ENCODE measurements around the gene CAMK2G.

Gene CAMK2G

DNA sequence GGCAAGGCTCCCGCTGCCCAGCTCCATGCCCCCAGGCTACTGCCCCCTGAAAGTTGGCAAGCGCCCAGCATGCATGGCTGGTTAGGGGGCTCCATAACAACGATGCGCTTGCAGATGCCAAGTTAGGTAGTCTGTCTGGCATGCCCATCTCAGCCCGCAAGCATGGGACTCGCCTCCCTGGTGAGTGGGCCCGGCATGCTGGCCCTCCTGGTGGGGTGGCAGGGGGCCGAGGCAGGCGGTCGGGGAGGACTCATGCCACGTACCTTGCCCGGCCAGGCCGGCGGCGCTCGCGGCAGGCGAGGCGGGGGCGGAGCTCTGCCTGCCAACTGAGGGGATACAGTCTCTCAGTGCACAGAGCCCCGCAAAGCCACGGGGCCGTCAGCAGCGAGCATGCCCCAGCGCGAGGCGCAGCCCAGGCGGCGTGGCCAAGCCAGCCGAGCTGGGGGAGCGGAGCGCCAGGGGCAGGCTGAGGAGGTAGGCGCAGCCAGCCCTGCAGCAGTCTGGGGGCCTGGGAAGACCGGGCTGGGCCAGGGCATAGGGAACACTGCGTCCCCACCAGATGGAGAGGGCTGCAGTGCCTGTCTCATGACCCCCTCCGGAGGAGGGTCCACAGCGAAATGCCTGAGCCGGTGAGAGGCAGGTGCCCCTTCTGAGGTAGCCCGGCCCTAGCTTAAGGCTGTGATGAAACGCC lies 34.9 kb downstream of the CAMK2G start:
- Histone ChIP-seq H3F3A (ENCODE audit: insufficient read depth) (no peaks in the 10 kb centered on the region), H3K36me3 (ENCODE audit: low read length) (no peaks in the 10 kb centered on the region), H3K4me2 (ENCODE audit: low read depth, low read length, poor library complexity, severe bottlenecking) (no peak overlapping the region), H3K4me3 (ENCODE audit: insufficient read depth, low read length, poor library complexity, severe bottlenecking) (no peak overlapping the region), H3K27me3 (ENCODE audit: low read length) (no peaks in the 10 kb centered on the region), H3K9me3 (ENCODE audit: insufficient read depth, low read length) (no peaks in the 10 kb centered on the region), H2AFZ (ENCODE audit: low read depth, low read length, severe bottlenecking) (no peak overlapping the region), H3K9ac (ENCODE audit: low read length) (no peak overlapping the region), H3K27ac (ENCODE audit: low read depth, low read length) (no peak overlapping the region), H4K20me1 (ENCODE audit: low read depth, low read length) (no peaks in the 10 kb centered on the region), H3K79me2 (ENCODE audit: insufficient read depth, low read length) (no peaks in the 10 kb centered on the region), H3K9me2 (replicated peaks; ENCODE audit: insufficient read depth, low read length) (no peaks in the 10 kb centered on the region)
- TF ChIP-seq, protein P1, sequence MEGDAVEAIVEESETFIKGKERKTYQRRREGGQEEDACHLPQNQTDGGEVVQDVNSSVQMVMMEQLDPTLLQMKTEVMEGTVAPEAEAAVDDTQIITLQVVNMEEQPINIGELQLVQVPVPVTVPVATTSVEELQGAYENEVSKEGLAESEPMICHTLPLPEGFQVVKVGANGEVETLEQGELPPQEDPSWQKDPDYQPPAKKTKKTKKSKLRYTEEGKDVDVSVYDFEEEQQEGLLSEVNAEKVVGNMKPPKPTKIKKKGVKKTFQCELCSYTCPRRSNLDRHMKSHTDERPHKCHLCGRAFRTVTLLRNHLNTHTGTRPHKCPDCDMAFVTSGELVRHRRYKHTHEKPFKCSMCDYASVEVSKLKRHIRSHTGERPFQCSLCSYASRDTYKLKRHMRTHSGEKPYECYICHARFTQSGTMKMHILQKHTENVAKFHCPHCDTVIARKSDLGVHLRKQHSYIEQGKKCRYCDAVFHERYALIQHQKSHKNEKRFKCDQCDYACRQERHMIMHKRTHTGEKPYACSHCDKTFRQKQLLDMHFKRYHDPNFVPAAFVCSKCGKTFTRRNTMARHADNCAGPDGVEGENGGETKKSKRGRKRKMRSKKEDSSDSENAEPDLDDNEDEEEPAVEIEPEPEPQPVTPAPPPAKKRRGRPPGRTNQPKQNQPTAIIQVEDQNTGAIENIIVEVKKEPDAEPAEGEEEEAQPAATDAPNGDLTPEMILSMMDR (IDR thresholded peaks at IDR 0.05; ENCODE audit: insufficient read depth, low read length, poor library complexity, severe bottlenecking), result no peak
- no peak for TF ChIP-seq EZH2phosphoT487 (conservative IDR thresholded peaks at IDR 0.05; ENCODE audit: low read length)

DNA sequence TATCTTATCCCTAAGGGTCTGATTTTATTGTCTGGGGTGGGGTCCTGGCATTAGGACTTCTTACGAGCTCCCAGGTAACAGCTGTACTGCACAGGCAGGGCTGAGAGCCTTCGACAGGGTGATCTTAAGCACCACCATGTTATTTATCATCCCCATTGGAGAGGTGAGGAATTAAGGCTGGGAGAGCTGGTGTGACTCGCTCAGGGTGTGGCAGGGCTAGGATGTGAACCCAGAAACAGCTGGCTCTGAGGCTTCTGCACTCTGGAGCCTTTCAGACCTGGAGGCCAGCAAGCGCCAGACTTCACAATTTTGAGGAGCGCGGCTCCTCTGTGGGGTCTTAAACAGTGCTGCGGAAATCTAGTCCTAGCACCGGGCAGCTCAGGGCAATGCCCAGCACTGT lies 35.5 kb downstream of the CAMK2G start:
- Histone ChIP-seq H3K9ac (ENCODE audit: low read length) (no peak overlapping the region), H2AFZ (ENCODE audit: low read depth, low read length, severe bottlenecking) (no peak overlapping the region), H3K27ac (ENCODE audit: low read depth, low read length) (no peak overlapping the region), H3K9me3 (ENCODE audit: insufficient read depth, low read length) (no peaks in the 10 kb centered on the region), H3K4me2 (ENCODE audit: low read depth, low read length, poor library complexity, severe bottlenecking) (no peak overlapping the region), H3K9me2 (replicated peaks; ENCODE audit: insufficient read depth, low read length) (no peaks in the 10 kb centered on the region), H3K27me3 (ENCODE audit: low read length) (no peaks in the 10 kb centered on the region), H3F3A (ENCODE audit: insufficient read depth) (no peaks in the 10 kb centered on the region), H3K36me3 (ENCODE audit: low read length) (no peaks in the 10 kb centered on the region), H3K79me2 (ENCODE audit: insufficient read depth, low read length) (no peaks in the 10 kb centered on the region), H3K4me3 (ENCODE audit: insufficient read depth, low read length, poor library complexity, severe bottlenecking) (no peak overlapping the region), H4K20me1 (ENCODE audit: low read depth, low read length) (no peaks in the 10 kb centered on the region)
- TF ChIP-seq EZH2phosphoT487 (conservative IDR thresholded peaks at IDR 0.05; ENCODE audit: low read length), result no peak
- TF ChIP-seq, protein P1 (IDR thresholded peaks at IDR 0.05; ENCODE audit: insufficient read depth, low read length, poor library complexity, severe bottlenecking), result no peak

DNA sequence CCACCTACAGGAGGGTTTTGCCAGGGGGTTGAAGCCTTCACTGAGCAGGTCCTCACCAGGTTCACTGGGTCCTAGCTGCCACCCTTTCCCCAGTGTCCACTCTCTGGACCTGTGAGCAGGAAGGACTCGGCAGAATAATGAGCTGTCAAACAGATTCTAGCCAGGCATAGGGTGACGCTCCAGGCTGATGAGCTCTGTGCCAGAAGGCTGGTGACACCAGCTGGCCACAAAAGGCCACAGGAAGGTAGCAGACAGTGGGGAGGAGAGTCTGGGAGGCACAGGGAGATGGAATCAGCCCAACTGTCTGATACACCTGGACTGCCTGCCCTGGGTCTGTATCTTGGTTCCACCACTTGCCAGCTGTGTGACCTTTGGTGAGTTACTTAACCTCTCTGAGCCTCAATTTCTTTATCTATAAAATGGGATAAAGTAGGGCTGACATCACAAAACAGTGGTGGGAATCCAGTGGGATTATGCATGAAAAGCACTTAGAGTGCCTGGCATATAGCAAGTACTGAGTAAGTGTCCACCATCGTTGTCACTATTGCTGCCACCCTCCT lies 36.3 kb downstream of the CAMK2G start:
- H4K20me1 ChIP-seq (ENCODE audit: low read depth, low read length), result no peaks in the 10 kb centered on the region

More for the DNA sequence above, 36.3 kb downstream of the CAMK2G start:
- TF ChIP-seq, protein P1 (IDR thresholded peaks at IDR 0.05; ENCODE audit: insufficient read depth, low read length, poor library complexity, severe bottlenecking), result no peak
- no peak for TF ChIP-seq EZH2phosphoT487 (conservative IDR thresholded peaks at IDR 0.05; ENCODE audit: low read length)
- Histone ChIP-seq H3K36me3 (ENCODE audit: low read length) (no peaks in the 10 kb centered on the region), H3F3A (ENCODE audit: insufficient read depth) (no peaks in the 10 kb centered on the region), H2AFZ (ENCODE audit: low read depth, low read length, severe bottlenecking) (no peak overlapping the region), H3K9ac (ENCODE audit: low read length) (no peak overlapping the region), H3K4me3 (ENCODE audit: insufficient read depth, low read length, poor library complexity, severe bottlenecking) (no peak overlapping the region), H3K79me2 (ENCODE audit: insufficient read depth, low read length) (no peaks in the 10 kb centered on the region), H3K9me3 (ENCODE audit: insufficient read depth, low read length) (no peaks in the 10 kb centered on the region), H3K9me2 (replicated peaks; ENCODE audit: insufficient read depth, low read length) (no peaks in the 10 kb centered on the region), H3K27ac (ENCODE audit: low read depth, low read length) (no peak overlapping the region), H3K4me2 (ENCODE audit: low read depth, low read length, poor library complexity, severe bottlenecking) (no peak overlapping the region), H3K27me3 (ENCODE audit: low read length) (no peaks in the 10 kb centered on the region)

Measured in SU-DHL-6 (cell line).